ENCODE data around the gene ADGRD1. TPM values are rescaled to one million over a fixed set of nuclear protein-coding genes. Genes with fewer than 3 reads are reported as not detected.
A peak's percentile ranks its signal among the peaks of the same experiment; 100 is the strongest.

Gene ADGRD1
- total RNA-seq, 2 experiments from 2014 or later: 0.27 to 0.65 TPM

DNA sequence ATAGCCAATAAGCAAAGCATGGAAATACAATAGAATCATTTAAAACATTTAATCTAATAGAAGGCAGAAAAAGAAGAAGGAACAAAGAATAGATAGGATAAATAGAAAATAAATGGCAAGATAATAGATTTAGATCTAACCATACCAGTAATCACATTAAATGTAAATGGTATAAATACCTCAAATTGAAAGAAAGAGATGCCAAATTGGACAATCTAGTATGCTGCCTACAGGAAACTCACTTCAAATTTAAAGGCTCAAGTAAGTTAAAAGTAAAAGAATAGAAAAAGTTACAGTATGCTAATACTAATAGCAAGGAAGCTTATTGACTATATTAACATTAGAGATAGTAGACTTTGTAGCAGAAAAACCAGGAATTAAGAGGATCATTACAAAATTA, 41.8 kb upstream of the ADGRD1 start:
- DNase-seq: no peak
- intact Hi-C loops (cut with micrococcal nuclease): loop anchor here (10.0 kb wide), 1 partner anchor 223 kb away; no protein-coding TSS in a partner anchor
- peaks cover 27% of the 10 kb centered on the region for H3K27me3 Mint-ChIP-seq

DNA sequence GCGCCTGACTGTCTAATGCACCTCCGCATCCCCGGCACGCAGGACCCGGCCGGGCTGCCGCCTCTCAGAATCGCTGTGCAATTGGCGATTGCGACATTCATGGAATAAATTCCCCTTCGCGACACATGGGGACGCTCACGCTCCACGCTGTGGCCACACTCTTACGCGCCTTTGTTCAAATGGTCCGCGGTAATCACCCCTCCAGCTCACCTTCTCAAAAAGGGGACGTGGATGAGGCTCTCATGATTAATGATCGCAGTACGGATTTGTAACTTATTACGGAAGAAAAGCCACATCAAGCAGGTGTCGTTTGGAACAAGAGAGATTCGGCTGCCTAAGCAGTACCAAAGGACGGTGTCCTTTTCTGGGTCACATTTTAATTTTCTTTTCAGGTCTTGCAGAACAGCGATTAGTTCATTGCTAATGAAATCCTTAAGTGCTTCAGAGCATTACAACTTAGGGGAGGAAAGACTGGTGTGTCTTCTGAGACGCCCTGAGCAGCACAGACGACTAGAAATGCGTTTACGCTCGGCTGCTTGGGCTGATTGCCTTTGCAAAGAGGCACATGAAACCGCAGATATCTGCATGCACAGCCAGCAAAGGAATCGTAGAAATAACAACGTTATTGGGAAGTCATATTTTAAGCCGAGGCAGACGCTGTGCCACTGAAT, 37.3 kb upstream of the ADGRD1 start:
- peak; percentile 45 for DNase-seq
- no peak overlapping the region for H3K27ac Mint-ChIP-seq
- ChIA-PET POLR2A (no interaction called here), CTCF (interaction anchor here (0.6 to 1.9 kb wide), 6 partner anchors 23 to 216 kb away, joined by 3 to 17 read pairs (median 4); no protein-coding TSS in a partner anchor)
- intact Hi-C loops (cut with micrococcal nuclease): loop anchor here (10.0 kb wide), 1 partner anchor 218 kb away; no protein-coding TSS in a partner anchor
- ATAC-seq: peak; percentile 68
- peaks cover 45% of the 10 kb centered on the region for H3K27me3 Mint-ChIP-seq
- no peak overlapping the region for H3K4me3 Mint-ChIP-seq
- H3K36me3 Mint-ChIP-seq (ENCODE audit: low read depth): no peaks in the 10 kb centered on the region
- H3K4me1 Mint-ChIP-seq (ENCODE audit: low read depth): no peaks in the 10 kb centered on the region
- peaks cover 10% of the 10 kb centered on the region for H3K9me3 Mint-ChIP-seq
- TF ChIP-seq, protein P1, sequence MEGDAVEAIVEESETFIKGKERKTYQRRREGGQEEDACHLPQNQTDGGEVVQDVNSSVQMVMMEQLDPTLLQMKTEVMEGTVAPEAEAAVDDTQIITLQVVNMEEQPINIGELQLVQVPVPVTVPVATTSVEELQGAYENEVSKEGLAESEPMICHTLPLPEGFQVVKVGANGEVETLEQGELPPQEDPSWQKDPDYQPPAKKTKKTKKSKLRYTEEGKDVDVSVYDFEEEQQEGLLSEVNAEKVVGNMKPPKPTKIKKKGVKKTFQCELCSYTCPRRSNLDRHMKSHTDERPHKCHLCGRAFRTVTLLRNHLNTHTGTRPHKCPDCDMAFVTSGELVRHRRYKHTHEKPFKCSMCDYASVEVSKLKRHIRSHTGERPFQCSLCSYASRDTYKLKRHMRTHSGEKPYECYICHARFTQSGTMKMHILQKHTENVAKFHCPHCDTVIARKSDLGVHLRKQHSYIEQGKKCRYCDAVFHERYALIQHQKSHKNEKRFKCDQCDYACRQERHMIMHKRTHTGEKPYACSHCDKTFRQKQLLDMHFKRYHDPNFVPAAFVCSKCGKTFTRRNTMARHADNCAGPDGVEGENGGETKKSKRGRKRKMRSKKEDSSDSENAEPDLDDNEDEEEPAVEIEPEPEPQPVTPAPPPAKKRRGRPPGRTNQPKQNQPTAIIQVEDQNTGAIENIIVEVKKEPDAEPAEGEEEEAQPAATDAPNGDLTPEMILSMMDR (IDR thresholded peaks at IDR 0.05): peak; percentile 69

More for the DNA sequence above, 41.8 kb upstream of the ADGRD1 start:
- H3K4me1 Mint-ChIP-seq (ENCODE audit: low read depth): no peaks in the 10 kb centered on the region
- TF ChIP-seq, protein P1 (IDR thresholded peaks at IDR 0.05): no peak
- POLR2A ChIA-PET: no interaction called here
- H3K4me3 Mint-ChIP-seq: no peak overlapping the region
- no peaks in the 10 kb centered on the region for H3K36me3 Mint-ChIP-seq (ENCODE audit: low read depth)
- ATAC-seq: no peak
- no peak overlapping the region for H3K27ac Mint-ChIP-seq
- H3K9me3 Mint-ChIP-seq: peaks cover 15% of the 10 kb centered on the region
- CTCF ChIA-PET: no interaction called here

DNA sequence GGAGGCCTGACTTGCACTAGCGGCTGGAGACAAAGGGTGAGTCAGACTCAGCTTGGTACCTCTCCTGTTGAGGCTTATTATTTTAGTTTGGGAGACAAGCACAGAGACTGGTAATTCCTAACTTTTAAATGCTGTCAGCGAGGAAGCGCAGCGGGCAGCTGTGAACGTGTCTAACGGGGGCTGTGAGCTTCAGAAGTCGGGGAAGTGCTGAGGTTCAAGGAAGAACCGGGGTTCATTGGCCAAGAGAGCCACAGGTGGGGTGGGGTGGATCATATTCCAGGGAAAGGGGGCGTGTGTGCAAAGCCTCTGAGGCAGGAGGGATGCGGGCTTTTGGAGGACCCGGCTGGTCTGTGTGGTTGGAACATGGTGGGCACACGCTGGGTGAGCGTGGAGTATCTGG, 36.1 kb upstream of the ADGRD1 start:
- H3K4me3 Mint-ChIP-seq: no peak overlapping the region
- CTCF ChIA-PET: interaction anchor here (1.9 kb wide), 1 partner anchor 215 kb away, joined by 17 read pairs; no protein-coding TSS in a partner anchor
- no peaks in the 10 kb centered on the region for H3K9me3 Mint-ChIP-seq
- POLR2A ChIA-PET: no interaction called here
- H3K36me3 Mint-ChIP-seq (ENCODE audit: low read depth): no peaks in the 10 kb centered on the region
- TF ChIP-seq, protein P1 (IDR thresholded peaks at IDR 0.05): no peak
- intact Hi-C loops (cut with micrococcal nuclease): loop anchor here (10.0 kb wide), 1 partner anchor 217 kb away; no protein-coding TSS in a partner anchor
- ATAC-seq: no peak
- H3K27ac Mint-ChIP-seq: no peak overlapping the region
- peaks cover 48% of the 10 kb centered on the region for H3K27me3 Mint-ChIP-seq
- no peak for DNase-seq
- no peaks in the 10 kb centered on the region for H3K4me1 Mint-ChIP-seq (ENCODE audit: low read depth)

DNA sequence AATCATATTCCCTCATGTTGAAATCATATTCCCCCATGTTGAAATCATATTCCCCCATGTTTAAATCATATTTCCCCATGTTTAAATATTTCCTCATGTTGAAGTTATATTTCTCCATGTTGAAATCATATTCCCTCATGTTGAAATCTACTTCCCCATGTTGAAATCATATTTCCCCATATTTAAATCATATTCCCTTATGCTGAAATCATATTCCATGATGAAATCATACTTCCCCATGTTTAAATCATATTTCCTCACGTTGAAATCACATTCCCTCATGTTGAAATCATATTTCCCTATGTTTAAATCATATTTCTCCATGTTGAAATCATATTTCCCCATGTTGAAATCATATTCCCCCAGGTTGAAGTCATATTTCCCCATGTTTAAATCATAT, 34.6 kb upstream of the ADGRD1 start:
- ChIA-PET CTCF (no interaction called here), POLR2A (no interaction called here)
- Mint-ChIP-seq H3K9me3 (no peaks in the 10 kb centered on the region), H3K36me3 (ENCODE audit: low read depth) (no peaks in the 10 kb centered on the region), H3K27me3 (peaks cover 47% of the 10 kb centered on the region), H3K4me1 (ENCODE audit: low read depth) (no peaks in the 10 kb centered on the region), H3K4me3 (no peak overlapping the region), H3K27ac (no peak overlapping the region)
- intact Hi-C loops (cut with micrococcal nuclease): loop anchor here (10.0 kb wide), 1 partner anchor 216 kb away; no protein-coding TSS in a partner anchor
- TF ChIP-seq, protein P1 (IDR thresholded peaks at IDR 0.05): no peak
- DNase-seq (no peak), ATAC-seq (no peak)

DNA sequence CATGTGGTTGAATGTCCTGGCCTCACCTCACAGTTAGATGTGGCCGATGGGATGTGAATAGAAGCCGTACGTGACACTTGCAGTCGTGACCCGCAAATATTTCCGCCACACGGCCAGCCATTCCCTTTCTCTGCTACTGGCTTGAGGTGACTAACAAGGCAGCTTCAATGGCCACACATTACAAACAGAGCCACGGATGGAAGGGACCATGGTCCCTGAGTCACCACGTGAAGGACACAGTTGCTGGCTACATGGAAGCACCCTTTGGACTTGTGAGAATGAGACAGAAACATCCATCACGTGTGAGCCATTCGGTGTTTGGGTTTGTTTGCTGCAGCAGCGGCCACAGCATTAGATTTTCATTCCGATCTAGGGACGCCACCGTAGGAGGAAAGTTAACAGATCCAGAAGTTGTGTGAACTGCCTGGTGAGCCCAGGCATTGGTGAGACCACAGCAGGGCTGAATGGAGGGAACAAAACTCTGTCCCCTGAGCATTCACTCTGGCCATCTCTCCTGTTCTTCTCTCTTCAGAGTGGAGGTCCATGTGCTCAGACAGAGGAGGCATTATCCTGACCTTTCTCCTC, 33.5 kb upstream of the ADGRD1 start:
- ChIA-PET POLR2A (no interaction called here), CTCF (no interaction called here)
- intact Hi-C loops (cut with micrococcal nuclease): no loop called here
- no peaks in the 10 kb centered on the region for H3K36me3 Mint-ChIP-seq (ENCODE audit: low read depth)
- H3K9me3 Mint-ChIP-seq: no peaks in the 10 kb centered on the region
- TF ChIP-seq, protein P1 (IDR thresholded peaks at IDR 0.05): no peak
- peaks cover 42% of the 10 kb centered on the region for H3K27me3 Mint-ChIP-seq
- DNase-seq: no peak
- ATAC-seq: no peak
- H3K4me1 Mint-ChIP-seq (ENCODE audit: low read depth): no peaks in the 10 kb centered on the region
- no peak overlapping the region for H3K27ac Mint-ChIP-seq
- no peak overlapping the region for H3K4me3 Mint-ChIP-seq
